ENCODE results near the gene SEC24C.
"Not testable (repeated sequence)": the region's sequence is repeated elsewhere in the genome, so short reads cannot be mapped to it uniquely, and the experiment has no call there.

SEC24C gene

DNA sequence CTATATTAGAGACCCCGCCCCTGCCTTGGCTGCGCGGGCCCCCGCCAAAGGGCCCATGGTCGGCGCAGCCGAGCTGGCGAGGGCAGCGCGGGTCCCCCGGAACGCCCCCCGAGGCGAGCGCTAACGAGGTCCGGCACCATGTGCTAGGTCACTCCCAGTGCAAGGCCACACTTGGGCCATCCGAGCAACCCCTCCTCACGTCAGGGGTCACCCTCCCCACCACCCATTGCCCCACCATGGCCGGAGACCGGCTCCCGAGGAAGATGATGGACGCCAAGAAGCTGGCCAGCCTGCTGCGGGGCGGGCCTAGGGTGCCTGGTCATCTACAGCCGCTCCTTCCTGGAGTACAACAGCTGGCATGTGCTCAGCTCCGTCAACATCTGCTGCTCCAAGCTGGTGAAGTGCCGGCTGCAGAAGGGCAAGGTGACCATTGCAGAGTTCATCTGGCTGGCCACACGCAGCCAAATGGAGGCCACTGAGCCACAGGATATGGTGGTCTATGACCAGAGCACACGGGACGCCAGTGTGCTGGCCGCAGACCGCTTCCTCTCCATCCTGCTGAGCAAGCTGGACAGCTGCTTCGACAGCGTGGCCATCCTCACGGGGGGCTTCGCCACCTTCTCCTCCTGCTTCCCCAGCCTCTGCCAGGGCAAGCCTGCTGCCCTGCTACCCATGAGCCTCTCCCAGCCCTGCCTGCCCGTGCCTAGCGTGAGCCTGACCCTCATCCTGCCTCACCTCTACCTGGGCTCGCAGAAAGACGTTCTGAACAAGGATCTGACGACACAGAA is 12.4 kb upstream of the SEC24C start:
- H3K27ac ChIP-seq = no peak overlapping the region

DNA sequence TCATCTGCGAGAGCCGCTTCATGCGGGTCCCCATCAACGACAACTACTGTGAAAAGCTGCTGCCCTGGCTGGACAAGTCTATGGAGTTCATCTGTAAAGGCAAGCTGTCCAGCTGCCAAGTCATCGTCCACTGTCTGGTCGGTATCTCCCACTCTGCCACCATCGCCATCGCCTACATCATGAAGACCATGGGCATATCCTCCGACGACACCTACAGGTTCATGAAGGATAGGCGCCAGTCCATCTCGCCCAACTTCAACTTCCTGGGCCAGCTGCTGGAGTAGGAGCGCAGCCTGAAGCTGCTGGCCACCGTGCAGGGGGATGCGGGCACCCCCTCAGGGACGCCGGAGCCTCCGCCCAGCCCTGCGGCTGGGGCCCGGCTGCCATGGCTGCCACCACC is 11.7 kb upstream of the SEC24C start:
- no peak overlapping the region for H3K27ac ChIP-seq
- DNase-seq (ENCODE audit: low read depth, low spot score) = no peak

More for the DNA sequence above, 12.4 kb upstream of the SEC24C start:
- DNase-seq (ENCODE audit: low read depth, low spot score) = no peak

- no peak overlapping the region for H3K27ac ChIP-seq
- DNase-seq (ENCODE audit: low read depth, low spot score) = no peak
Observed at GRCh38 chr10:73732931-73733623, 11.1 kb upstream of the SEC24C start.

- no peak for DNase-seq (ENCODE audit: low read depth, low spot score)
- no peak overlapping the region for H3K27ac ChIP-seq
Observed at GRCh38 chr10:73734028-73734720, 10.0 kb upstream of the SEC24C start.

DNA sequence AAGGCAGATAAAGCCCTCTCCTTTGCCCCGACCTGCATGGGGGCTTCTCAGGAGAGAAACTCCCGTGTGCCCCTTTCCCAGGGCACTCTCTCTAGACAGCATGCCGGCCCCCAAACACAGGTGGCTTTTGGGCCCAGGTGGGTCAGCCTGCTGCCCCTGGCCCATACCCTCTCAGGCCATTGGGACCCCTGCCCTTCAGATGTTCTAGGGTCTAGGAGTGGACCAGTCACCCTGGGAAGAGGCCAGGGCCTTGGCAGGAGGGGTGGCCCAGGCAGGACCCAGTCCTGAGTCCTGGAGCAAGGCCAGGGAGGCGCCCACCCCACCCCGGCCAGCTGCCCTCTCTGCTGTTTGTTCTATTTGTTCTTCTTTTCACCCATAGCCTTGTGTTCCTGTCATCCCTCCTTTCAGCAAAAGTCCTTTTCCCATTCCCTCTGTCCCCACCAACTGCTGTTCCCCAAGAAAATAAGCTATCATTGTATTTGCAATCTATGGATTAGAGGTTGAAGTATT is 9.3 kb upstream of the SEC24C start:
- DNase-seq (ENCODE audit: low read depth, low spot score) = no peak
- H3K27ac ChIP-seq = no peak overlapping the region

- not testable (repeated sequence) for DNase-seq (ENCODE audit: low read depth, low spot score)
- peak overlapping the region; percentile 93 for H3K27ac ChIP-seq
Observed at GRCh38 chr10:73740501-73741254, 3.5 kb upstream of the SEC24C start.

DNA sequence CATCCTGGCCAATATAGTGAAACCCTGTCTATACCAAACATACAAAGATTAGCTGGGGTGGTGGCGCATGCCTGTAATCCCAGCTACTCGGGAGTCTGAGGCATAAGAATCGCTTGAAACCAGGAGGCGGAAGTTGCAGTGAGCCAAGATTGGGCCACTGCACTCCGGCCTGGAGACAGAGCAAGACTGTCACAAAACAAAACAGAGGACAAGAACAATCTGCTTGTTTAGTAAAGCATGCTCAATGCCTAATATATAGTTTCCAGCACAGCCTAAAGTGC is 1.8 kb upstream of the SEC24C start:
- H3K27ac ChIP-seq = peak overlapping the region; percentile 93
- DNase-seq (ENCODE audit: low read depth, low spot score) = no peak

DNA sequence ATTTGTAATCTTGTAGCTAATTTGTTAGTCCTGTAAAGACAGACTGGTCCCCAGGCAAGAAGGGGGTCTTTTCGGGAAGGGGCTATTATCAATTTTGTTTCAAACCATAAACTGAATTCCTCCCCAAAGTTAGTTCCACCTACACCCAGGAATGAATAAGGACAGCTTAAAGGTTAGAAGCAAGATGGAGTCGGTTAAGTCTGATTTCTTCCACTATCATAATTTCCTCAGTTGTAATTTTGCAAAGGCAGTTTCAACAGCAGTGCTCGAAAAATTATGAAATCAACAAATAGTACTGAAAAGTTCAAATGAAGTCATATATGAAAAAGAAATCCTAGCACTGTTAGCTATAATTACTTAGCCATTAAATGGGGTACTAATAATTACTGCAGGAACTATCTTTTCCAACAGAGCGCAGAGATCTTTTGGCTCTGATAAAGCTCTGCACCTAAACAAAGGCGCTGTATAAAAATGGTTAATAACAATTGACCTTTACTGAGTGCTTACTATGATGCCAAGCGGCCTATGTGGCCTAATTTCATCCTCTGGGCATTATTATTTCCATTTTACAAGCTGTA is 756 bp upstream of the SEC24C start:
- DNase-seq (ENCODE audit: low read depth, low spot score) = no peak
- H3K27ac ChIP-seq = peak overlapping the region; percentile 93

GRCh38 chr10:73744664-73744975 is 448 bp downstream of the SEC24C start:
- H3K27ac ChIP-seq = peak overlapping the region; percentile 93
- DNase-seq (ENCODE audit: low read depth, low spot score) = no peak

GRCh38 chr10:73746721-73747120 is 2.5 kb downstream of the SEC24C start:
- H3K27ac ChIP-seq = no peak overlapping the region

DNA sequence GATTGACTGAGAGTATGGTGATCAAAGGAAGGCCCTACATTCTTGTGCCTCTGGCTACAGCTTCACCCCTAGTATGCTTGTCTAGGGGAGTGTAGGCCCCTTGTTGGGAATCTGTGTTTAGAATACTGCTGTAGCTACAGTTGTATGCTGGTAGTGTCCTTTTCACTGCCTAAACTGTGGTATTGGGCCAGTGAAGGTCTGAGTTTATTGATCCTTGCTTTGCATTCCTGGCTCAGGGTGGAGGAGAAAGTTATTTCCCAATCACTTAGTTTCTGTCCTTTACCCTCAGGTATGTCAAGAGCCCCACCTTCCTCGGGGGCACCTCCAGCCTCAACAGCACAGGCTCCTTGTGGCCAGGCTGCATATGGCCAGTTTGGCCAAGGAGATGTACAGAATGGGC is 6.6 kb downstream of the SEC24C start:
- DNase-seq (ENCODE audit: low read depth, low spot score) = no peak
- no peak overlapping the region for H3K27ac ChIP-seq

More at GRCh38 chr10:73746721-73747120, 2.5 kb downstream of the SEC24C start:
- no peak for DNase-seq (ENCODE audit: low read depth, low spot score)

- DNase-seq (ENCODE audit: low read depth, low spot score) = no peak
- peak overlapping the region; percentile 18 for H3K27ac ChIP-seq
Observed at GRCh38 chr10:73756183-73756582, 12.0 kb downstream of the SEC24C start.

GRCh38 chr10:73758704-73759511 is 14.7 kb downstream of the SEC24C start:
- peak overlapping the region; percentile 4 for H3K27ac ChIP-seq
- DNase-seq (ENCODE audit: low read depth, low spot score) = no peak

DNA sequence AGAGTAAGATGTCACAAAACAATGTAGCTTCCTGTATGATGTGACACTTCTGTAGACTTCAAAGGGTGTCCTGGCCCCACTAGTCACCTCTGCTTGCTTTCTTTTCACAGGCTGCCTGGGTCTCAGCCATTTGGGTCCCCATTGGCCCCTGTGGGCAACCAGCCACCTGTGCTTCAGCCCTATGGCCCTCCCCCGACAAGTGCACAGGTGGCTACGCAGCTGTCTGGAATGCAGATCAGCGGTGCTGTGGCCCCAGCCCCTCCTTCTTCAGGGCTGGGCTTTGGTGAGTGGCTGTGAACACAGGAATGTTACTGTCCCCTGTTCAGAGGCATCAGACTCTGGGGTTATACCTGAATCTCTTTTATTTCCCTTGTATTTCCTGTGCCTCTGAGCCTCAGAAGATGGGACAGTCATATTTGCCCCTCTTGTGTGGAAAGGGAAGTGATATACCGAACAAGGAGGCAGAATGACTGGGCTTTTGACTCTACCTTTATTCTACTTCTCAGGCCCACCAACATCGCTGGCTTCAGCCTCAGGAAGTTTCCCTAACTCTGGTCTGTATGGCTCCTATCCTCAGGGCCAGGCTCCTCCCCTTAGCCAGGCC is 15.4 kb downstream of the SEC24C start:
- peak overlapping the region; percentile 4 for H3K27ac ChIP-seq
- no peak for DNase-seq (ENCODE audit: low read depth, low spot score)

DNA sequence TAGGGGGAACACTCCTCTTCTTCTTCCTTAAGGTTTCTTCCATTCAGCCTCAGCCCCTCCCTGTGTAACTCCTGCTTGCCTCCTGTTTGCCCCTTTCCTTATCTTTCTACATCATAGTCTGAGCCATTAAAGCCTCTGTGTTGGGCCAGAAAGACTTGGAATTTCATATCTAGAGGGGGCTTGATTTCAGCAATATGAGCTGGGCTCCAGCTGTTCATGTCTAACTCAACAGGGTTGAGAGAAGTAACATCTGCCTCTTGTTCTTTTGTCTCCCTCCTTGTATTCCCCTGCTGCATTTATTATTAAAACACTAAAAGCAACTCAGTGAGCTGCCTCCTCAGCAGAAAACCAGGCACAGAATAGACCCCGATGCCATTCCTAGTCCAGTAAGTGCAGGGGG is 17.6 kb downstream of the SEC24C start:
- DNase-seq (ENCODE audit: low read depth, low spot score) = no peak
- peak overlapping the region; percentile 82 for H3K27ac ChIP-seq

GRCh38 chr10:73762915-73763314 is 18.7 kb downstream of the SEC24C start:
- H3K27ac ChIP-seq = peak overlapping the region; percentile 82
- DNase-seq (ENCODE audit: low read depth, low spot score) = peak; percentile 53

DNA sequence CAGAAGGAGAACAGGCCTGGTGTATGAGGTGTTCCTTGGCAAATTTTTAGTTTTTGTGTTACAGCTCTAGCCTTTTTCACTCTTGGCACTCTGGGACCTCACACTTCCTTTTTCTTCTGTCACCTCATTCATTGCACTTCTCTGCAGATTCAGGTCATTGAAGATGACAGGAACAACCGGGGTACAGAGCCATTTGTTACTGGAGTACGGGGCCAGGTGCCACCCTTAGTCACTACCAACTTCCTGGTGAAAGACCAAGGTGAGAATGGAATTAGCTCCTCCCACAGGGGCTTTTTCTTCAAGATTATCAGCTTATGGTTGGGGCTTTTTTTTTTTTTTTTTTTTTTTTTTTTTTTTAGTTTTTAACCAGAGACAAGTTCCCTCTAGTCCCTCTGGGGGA is 19.2 kb downstream of the SEC24C start:
- DNase-seq (ENCODE audit: low read depth, low spot score) = no peak
- H3K27ac ChIP-seq = peak overlapping the region; percentile 82

GRCh38 chr10:73765066-73765465 is 20.9 kb downstream of the SEC24C start:
- no peak overlapping the region for H3K27ac ChIP-seq
- DNase-seq (ENCODE audit: low read depth, low spot score) = no peak

DNA sequence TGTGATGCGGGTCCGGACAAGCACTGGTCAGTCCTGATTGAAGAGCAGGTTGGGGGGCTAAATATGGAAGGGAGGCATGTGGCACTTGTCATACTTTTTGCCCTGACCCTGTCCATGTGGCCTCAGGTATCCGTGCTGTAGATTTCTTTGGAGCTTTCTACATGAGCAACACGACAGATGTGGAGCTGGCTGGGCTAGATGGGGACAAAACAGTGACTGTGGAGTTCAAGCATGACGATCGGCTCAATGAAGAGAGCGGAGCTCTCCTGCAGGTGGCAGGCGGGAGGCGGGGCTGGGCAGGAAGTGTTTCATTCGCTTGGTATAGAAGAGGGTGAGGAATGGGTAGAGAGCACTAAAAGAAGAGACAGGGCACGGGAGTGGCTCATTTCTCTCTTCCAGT is 24.7 kb downstream of the SEC24C start:
- DNase-seq (ENCODE audit: low read depth, low spot score) = no peak

More for the DNA sequence above, 24.7 kb downstream of the SEC24C start:
- no peak overlapping the region for H3K27ac ChIP-seq

Data from epithelial cell of prostate (primary cell).